ENCODE results near the gene FNDC3B.
"Not testable (repeated sequence)": the region's sequence is repeated elsewhere in the genome, so short reads cannot be mapped to it uniquely, and the experiment has no call there.

FNDC3B gene

GRCh38 chr3:172033396-172033795, 6.0 kb upstream of the FNDC3B start:
- DNase-seq = no peak

GRCh38 chr3:172034786-172035685, 4.3 kb upstream of the FNDC3B start:
- DNase-seq = no peak

GRCh38 chr3:172036541-172037215, 2.7 kb upstream of the FNDC3B start:
- no peak for DNase-seq

- DNase-seq = no peak
These were observed 461 bp upstream of the FNDC3B start for GRCh38 chr3:172038798-172039435.

- peak; percentile 92 for DNase-seq
These were observed 951 bp downstream of the FNDC3B start for GRCh38 chr3:172040078-172040980.

GRCh38 chr3:172040981-172041963, 1.9 kb downstream of the FNDC3B start:
- DNase-seq = peak; percentile 65

GRCh38 chr3:172042136-172042662, 2.8 kb downstream of the FNDC3B start:
- no peak for DNase-seq

GRCh38 chr3:172042663-172043179, 3.3 kb downstream of the FNDC3B start:
- not testable (repeated sequence) for DNase-seq

- no peak for DNase-seq
These were observed 3.9 kb downstream of the FNDC3B start for GRCh38 chr3:172043233-172043632.

- DNase-seq = no peak
These were observed 4.4 kb downstream of the FNDC3B start for GRCh38 chr3:172043766-172044165.

- DNase-seq = no peak
These were observed 5.6 kb downstream of the FNDC3B start for GRCh38 chr3:172044833-172045585.

- no peak for DNase-seq
These were observed 7.0 kb downstream of the FNDC3B start for GRCh38 chr3:172046268-172046915.

- DNase-seq = no peak
These were observed 8.3 kb downstream of the FNDC3B start for GRCh38 chr3:172047567-172048115.

GRCh38 chr3:172048599-172048998, 9.2 kb downstream of the FNDC3B start:
- DNase-seq = no peak

GRCh38 chr3:172051310-172051956, 12.1 kb downstream of the FNDC3B start:
- no peak for DNase-seq

- DNase-seq = no peak
These were observed 12.6 kb downstream of the FNDC3B start for GRCh38 chr3:172051957-172052354.

GRCh38 chr3:172052405-172052804, 13.0 kb downstream of the FNDC3B start:
- no peak for DNase-seq

- DNase-seq = no peak
These were observed 14.9 kb downstream of the FNDC3B start for GRCh38 chr3:172054115-172054764.
